Measurements from ENCODE around the gene HMSD.

DNA sequence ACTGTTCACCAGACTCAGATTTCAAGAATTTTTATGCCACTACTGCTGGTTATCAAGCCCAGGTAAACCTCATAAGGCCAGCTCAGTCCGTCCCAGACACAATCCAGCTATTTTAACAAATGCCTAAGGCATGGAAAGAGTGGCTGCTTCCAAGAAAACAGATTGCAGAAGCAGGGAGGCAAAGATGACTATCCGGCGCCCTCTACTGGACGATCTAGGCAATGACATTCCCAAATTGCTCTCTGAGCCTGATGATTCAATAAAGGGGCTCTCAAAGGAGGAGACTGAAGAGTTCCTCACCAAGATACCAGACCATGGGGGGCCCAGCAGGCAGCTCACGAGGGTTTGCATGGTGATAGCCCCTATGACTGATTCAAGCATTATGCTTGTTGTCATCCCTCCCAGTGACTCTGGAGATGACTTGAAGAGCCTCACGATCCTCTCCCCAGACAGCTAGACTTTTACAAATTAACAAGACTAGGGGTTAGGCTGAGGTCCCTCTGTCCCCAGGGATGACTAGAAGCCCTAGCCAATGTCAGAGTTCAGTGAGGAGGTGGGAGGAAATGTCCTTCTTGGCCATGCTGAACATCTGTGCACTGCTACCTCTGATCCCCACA is 45.8 kb downstream of the HMSD start:
- TF ChIP-seq, protein P1, sequence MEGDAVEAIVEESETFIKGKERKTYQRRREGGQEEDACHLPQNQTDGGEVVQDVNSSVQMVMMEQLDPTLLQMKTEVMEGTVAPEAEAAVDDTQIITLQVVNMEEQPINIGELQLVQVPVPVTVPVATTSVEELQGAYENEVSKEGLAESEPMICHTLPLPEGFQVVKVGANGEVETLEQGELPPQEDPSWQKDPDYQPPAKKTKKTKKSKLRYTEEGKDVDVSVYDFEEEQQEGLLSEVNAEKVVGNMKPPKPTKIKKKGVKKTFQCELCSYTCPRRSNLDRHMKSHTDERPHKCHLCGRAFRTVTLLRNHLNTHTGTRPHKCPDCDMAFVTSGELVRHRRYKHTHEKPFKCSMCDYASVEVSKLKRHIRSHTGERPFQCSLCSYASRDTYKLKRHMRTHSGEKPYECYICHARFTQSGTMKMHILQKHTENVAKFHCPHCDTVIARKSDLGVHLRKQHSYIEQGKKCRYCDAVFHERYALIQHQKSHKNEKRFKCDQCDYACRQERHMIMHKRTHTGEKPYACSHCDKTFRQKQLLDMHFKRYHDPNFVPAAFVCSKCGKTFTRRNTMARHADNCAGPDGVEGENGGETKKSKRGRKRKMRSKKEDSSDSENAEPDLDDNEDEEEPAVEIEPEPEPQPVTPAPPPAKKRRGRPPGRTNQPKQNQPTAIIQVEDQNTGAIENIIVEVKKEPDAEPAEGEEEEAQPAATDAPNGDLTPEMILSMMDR (IDR thresholded peaks at IDR 0.05), result peak; percentile 65 to 91 (median 74)
- no peak for TF ChIP-seq POLR2A (IDR thresholded peaks at IDR 0.05)
